Fibroblast of skin of left quadriceps (primary cell): ENCODE measurements around the gene CARD14.
"Not testable (repeated sequence)": the region's sequence is repeated elsewhere in the genome, so short reads cannot be mapped to it uniquely, and the experiment has no call there.

Source experiments
- DNase-seq, 2 experiments: peaks; one replicate each; pipeline ENCODE4 v3.0.0-alpha.2; 2013; ENCODE audit warnings: low read depth in 2 of 2

CARD14 gene

GRCh38 chr17:80183581-80184422, 14.0 kb downstream of the CARD14 start:
- no peak for DNase-seq

GRCh38 chr17:80184423-80184714, 14.5 kb downstream of the CARD14 start:
- DNase-seq: no peak

- no peak for DNase-seq
Observed at GRCh38 chr17:80185968-80186367, 16.1 kb downstream of the CARD14 start.

- DNase-seq: no peak
Observed at GRCh38 chr17:80187090-80187489, 17.3 kb downstream of the CARD14 start.

GRCh38 chr17:80187515-80187941, 17.7 kb downstream of the CARD14 start:
- DNase-seq: no peak

- no peak for DNase-seq
Observed at GRCh38 chr17:80189611-80190010, 19.8 kb downstream of the CARD14 start.

GRCh38 chr17:80190716-80191115, 20.9 kb downstream of the CARD14 start:
- no peak for DNase-seq

GRCh38 chr17:80191192-80191591, 21.4 kb downstream of the CARD14 start:
- DNase-seq: no peak

DNA sequence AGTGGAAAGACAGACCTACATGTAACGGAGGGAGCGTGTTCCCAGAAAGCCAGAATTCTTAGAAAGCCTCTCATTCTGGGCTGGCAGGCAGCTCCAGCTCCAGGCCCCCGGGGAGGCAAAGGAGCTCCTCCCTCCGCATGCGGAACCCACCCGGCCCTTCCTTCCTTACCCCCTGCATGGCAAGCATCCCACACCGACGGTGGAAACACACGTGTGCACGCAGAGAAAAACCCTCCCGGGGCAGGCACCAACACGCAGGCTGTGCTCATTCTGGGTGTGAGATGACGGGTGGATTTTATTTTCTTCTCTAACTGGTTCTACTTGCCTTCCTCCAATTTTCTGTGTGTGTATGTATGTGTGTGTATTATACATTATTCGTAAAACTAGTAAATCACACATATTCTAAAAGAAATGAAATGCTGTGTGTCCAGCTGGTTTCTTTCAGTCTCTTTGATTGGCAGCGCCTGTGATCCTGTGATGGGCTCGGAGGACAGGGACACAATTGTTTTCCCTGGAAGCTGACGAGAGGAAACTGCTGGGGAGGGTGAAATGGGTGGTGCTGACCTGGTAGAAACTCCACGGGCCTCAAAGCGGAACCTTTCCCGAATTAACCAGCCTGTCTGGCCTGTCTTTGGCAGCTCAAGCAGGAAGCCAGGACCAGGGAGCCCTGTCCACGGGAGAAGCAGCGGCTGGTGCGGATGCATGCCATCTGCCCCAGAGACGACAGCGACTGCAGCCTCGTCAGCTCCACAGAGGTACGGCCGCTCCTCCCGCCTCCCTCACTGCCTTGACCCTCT, 22.2 kb downstream of the CARD14 start:
- no peak for DNase-seq

DNA sequence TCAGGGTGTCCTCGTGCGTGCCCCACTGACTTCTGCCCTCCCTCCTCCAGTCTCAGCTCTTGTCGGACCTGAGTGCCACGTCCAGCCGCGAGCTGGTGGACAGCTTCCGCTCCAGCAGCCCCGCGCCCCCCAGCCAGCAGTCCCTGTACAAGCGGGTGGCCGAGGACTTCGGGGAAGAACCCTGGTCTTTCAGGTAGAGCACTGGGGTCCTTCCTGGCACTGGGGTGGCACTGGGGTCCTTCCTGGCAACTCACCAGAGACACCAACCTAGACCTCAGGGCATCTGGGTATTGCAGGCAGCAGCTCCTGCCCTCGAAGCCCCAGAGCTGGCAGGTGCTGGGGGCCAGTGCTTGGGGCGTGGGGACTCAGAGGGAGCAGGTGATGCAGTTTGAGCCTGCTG, 25.3 kb downstream of the CARD14 start:
- DNase-seq: no peak

- no peak for DNase-seq
Observed at GRCh38 chr17:80195671-80196529, 26.1 kb downstream of the CARD14 start.

DNA sequence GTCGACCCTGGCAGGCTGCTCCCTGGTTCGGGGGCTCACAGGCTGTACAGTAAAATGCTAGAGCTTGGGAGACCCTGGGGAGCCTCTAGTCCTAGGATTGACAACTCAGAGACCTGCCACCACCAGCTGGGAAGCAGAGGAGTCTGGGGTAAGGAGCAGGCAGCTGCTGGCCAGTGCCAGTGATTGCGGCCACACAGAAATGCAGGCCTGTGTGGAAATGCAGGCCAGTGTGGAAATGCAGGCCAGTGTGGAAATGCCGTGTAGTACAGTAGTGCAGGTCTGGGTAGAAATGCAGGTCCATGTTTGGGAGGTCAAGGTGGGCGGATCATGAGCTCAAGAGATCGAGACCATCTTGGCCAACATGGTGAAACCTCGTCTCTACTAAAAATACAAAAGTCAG, 26.8 kb downstream of the CARD14 start:
- DNase-seq: no peak

GRCh38 chr17:80198144-80198661, 28.4 kb downstream of the CARD14 start:
- DNase-seq: no peak

- DNase-seq: not testable (repeated sequence)
Observed at GRCh38 chr17:80199295-80199694, 29.5 kb downstream of the CARD14 start.

DNA sequence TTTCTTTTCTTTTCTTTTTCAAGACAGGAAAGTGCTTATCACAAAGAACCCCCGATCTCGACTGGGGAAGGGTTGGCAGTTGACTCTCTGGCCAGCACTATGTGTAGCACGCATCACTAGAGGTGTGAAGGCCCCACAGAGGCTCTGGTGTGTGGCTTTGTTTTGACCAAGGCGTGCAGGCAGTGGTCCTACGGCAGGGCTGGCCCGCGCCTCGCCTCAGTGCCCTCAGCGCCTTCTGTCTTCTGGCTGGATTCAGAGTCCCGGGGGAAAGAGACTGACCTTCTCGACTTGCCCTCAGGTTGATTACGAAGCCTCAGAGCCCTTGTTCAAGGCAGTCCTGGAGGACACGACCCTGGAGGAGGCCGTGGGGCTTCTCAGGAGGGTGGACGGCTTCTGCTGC, 31.6 kb downstream of the CARD14 start:
- DNase-seq: no peak

- no peak for DNase-seq
Observed at GRCh38 chr17:80202197-80202596, 32.4 kb downstream of the CARD14 start.

DNA sequence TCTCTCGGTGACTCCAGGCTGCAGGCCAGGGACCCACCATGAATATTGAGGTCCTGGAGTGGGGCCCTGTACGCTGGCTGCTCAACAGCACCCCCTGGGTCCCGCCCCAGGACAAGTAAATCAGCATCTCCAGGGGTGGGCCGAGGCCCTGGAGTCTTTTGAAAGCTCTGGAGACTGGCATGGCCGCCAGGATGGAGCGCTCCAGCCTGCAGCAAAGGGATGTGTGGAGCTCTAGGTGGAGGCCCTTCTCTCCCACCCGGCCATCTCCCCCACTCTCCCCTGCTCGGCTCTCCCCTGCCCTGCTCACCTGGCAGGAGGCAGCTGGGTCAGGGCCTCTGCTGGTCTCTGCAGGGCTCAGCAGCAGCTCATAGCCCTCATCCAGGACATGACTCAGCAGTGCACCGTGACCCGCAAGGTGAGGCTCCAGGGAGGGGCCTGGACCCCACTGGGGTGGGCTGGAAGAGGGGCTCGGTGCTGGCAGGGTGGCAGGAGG, 33.7 kb downstream of the CARD14 start:
- DNase-seq: no peak

GRCh38 chr17:80204626-80205468, 35.0 kb downstream of the CARD14 start:
- DNase-seq: no peak

DNA sequence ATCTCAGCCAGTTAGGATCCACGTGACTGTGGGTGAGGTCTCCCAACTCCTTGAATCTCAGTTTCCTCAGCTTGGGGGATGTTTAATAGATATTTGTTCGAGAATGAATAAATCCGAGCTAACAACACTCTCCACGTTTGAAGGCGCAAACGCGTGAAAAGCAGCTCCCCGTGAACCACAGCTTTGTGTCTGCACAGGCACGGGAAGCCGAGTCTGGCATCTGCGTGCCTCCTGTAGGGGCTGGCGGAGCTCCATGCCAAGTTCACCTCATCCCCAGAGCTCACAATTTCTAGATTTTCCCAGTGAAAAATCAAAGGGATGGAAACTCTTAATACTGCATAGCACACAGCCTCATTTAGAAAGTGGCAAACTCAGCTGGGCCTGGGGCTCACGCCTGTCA, 36.0 kb downstream of the CARD14 start:
- no peak for DNase-seq

DNA sequence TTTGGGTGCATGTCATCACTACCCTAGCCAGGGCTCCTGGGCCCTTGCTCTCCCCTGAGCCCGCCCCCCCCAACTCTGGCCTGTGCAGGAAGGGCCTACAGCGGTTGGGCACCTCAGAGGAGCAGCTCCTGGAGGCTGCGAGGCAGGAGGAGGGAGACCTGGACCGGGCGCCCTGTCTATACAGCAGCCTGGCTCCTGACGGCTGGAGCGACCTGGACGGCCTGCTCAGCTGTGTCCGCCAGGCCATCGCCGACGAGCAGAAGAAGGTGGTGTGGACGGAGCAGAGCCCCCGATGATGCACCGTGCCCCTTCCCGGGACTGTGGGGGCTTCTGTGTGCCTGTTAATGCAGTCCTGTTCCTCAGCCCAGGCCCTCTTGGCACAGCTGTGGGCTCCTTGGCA, 38.2 kb downstream of the CARD14 start:
- no peak for DNase-seq

GRCh38 chr17:80209765-80210164, 39.9 kb downstream of the CARD14 start:
- DNase-seq: no peak
